Activated CD4-positive, alpha-beta memory T cell treated with anti-CD3 and anti-CD28 coated beads for 36 hours (primary cell): Measurements from ENCODE around the gene CELF1. TPM values are rescaled to one million over a fixed set of nuclear protein-coding genes. Genes with fewer than 3 reads are reported as not detected.
A peak's percentile ranks its signal among the peaks of the same experiment; 100 is the strongest.

Experiments used
- CTCF ChIA-PET: fragments of 350-600 bp; sonication (Branson Sonifier 250); formaldehyde crosslinking; loops from one replicate; lab custom pipeline; 2021; ENCODE audit warnings: antibody characterized with exemption, inconsistent platforms; lab: Charles Lee
- POLR2A ChIA-PET: fragments of 350-600 bp; sonication (Branson Sonifier 250); formaldehyde crosslinking; loops from one replicate; lab custom pipeline; 2021; ENCODE audit warnings: antibody characterized with exemption; lab: Charles Lee
- DNase-seq: peaks from one replicate; pipeline ENCODE4 v3.0.0-alpha.2; 2020
- H3K27ac Mint-ChIP-seq: one replicate; pipeline ENCODE4 v1.8.0; 2021; ENCODE audit warnings: mixed read lengths
- H3K27me3 Mint-ChIP-seq: one replicate; pipeline ENCODE4 v1.8.0; 2021; ENCODE audit warnings: mixed read lengths
- H3K36me3 Mint-ChIP-seq: one replicate; pipeline ENCODE4 v1.8.0; 2021; ENCODE audit warnings: mixed read lengths
- H3K4me1 Mint-ChIP-seq: one replicate; pipeline ENCODE4 v1.8.0; 2021; ENCODE audit warnings: low read depth, mixed read lengths
- H3K4me3 Mint-ChIP-seq: one replicate; pipeline ENCODE4 v1.8.0; 2021; ENCODE audit warnings: mild to moderate bottlenecking, mixed read lengths
- H3K9me3 Mint-ChIP-seq: one replicate; pipeline ENCODE4 v1.8.0; 2021; ENCODE audit warnings: mixed read lengths
- intact Hi-C: fragments of 100-400 bp; cut with micrococcal nuclease; formaldehyde crosslinking; loops from one replicate; pipeline ENCODE4 v1.15.1; 2023
- total RNA-seq, 2 experiments: library from RNA; stranded (reverse); gene quantifications; one replicate each; pipeline ENCODE4 v1.2.3, GENCODE V29; 2021

CELF1 gene
- total RNA-seq, 2 experiments from 2014 or later, result 103 to 115 TPM

DNA sequence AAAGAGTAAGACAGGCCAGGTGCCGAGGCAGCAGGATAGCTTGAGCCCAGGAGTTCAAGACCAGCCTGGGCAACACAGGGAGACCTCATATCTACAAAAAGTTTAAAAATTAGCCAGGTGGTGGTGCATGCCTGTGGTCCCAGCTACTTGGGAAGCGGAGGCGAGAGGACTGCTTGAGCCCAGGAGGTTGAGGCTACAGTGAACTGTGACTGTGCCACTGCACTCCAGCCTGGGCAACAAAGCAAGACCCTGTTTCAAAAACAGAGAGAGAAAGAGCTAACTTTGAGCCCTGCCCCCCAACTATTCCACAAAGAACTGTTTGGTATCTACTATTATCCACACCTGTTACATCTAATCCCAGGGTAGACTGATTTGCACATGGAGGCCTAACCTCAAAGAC is 54.8 kb downstream of the CELF1 start:
- no peak for DNase-seq
- intact Hi-C loops, result no loop called here
- POLR2A ChIA-PET, result no interaction called here
- Mint-ChIP-seq H3K9me3 (no peaks in the 10 kb centered on the region), H3K4me1 (peaks cover 32% of the 10 kb centered on the region), H3K27me3 (no peaks in the 10 kb centered on the region), H3K27ac (no peak overlapping the region), H3K4me3 (no peak overlapping the region), H3K36me3 (peaks cover 15% of the 10 kb centered on the region)
- CTCF ChIA-PET, result interaction anchor here (1.3 kb wide), 1 partner anchor 55 kb away, joined by 6 read pairs; no protein-coding TSS in a partner anchor

DNA sequence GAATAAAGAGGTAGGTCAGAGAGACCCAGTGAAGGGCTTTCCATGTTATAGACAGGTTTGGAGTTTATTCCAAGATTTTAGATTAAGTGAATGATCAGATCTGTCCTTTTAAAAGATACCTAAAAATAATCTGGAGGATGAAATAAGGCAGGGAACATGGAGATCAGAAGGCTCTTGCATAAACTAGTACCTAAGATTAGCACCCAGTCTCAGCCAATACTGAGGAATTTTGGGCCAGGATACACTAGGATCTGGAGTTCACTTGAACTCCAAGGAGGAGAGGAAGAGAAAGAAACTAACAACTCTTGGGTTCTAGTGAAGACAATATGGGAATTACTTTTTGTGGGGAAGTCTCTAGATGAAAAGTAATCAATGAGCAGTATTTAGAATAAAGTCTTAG is 56.1 kb downstream of the CELF1 start:
- peaks cover 25% of the 10 kb centered on the region for H3K4me1 Mint-ChIP-seq
- H3K27ac Mint-ChIP-seq, result no peak overlapping the region
- ChIA-PET POLR2A (no interaction called here), CTCF (no interaction called here)
- H3K9me3 Mint-ChIP-seq, result no peaks in the 10 kb centered on the region
- no peaks in the 10 kb centered on the region for H3K27me3 Mint-ChIP-seq
- intact Hi-C loops, result no loop called here
- H3K4me3 Mint-ChIP-seq, result no peak overlapping the region
- H3K36me3 Mint-ChIP-seq, result peaks cover 19% of the 10 kb centered on the region
- DNase-seq, result no peak

DNA sequence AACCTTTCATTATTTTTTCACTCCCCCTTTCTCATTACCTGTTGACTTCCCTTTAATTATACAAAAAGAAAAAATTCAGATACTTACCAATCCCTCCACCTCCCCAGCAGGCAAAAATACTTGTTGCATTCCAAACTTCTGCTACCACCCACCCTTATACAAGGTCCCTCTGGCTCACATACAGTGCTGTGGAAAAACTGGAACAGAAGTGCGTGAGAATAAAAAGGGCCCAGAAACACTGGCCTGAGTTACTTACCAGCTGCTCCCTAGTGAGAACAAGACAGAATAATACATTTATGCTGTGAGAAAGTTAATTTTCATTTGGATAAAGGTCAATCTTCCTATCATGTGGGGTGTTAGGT is 57.1 kb downstream of the CELF1 start:
- ChIA-PET CTCF (no interaction called here), POLR2A (interaction anchor here (1.6 kb wide), 1 partner anchor 13 kb away, joined by 3 read pairs; no protein-coding TSS in a partner anchor)
- Mint-ChIP-seq H3K36me3 (peaks cover 19% of the 10 kb centered on the region), H3K4me3 (no peak overlapping the region), H3K9me3 (no peaks in the 10 kb centered on the region), H3K27me3 (no peaks in the 10 kb centered on the region), H3K27ac (no peak overlapping the region), H3K4me1 (peaks cover 20% of the 10 kb centered on the region)
- DNase-seq, result no peak
- intact Hi-C loops, result no loop called here

DNA sequence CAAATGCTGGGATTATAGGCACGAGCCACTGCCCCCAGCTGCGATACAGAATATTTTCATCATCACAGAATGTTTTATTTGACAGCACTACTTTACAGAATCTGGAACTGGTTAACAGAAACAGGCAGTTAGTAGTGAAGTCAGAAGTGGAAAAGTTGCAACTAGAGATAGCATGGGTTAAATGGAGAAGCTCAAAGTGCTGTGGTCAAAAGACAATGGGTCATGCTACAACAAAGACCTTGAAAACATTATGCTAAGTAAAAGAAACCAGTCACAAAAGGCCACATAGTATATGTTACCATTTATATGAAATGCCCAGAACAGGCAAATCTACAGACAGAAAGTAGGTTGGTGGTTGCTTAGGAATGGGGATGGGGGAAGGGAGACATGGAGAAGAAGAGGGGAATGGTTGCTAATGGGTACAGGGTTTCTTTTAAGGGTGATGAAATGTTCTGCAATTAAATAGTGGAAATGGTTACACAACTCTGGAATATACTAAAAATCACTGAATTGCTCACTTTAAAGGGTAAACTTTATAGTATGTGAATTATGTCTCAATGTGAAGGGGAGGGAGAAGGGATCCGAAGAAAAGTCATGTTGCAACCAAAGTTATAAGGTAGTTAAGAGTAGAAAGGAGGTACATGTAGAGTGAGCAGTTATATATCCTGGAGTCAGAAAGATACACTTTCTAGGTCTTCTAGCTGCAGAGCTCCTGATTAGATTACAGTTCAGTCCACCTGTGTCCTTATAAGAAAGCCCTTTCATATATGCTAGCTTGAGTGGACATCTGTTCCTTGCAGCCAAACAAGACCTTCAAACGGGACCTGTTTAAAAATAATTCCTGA is 57.7 kb downstream of the CELF1 start:
- Mint-ChIP-seq H3K36me3 (peaks cover 15% of the 10 kb centered on the region), H3K4me1 (peaks cover 14% of the 10 kb centered on the region), H3K27me3 (no peaks in the 10 kb centered on the region), H3K4me3 (no peak overlapping the region), H3K27ac (no peak overlapping the region), H3K9me3 (no peaks in the 10 kb centered on the region)
- ChIA-PET POLR2A (interaction anchor here (1.6 kb wide), 1 partner anchor 14 kb away, joined by 3 read pairs; no protein-coding TSS in a partner anchor), CTCF (no interaction called here)
- no peak for DNase-seq
- intact Hi-C loops, result no loop called here

DNA sequence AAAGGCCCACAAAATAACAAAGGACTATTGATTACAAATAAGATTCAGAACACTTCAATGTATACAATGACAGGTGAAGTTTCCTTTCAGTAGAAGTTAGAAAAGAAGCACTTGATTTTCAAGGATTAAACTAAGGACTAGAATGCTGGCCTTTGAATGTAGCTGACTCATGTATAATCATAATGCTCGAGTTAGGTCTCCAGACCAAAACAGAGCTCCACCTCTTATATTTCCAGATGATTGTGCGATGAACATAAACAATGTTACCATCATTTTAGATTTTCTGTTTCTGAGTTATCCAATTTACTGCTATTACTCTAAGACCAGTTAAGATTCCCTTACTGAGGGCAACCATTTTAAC is 63.6 kb downstream of the CELF1 start:
- H3K4me3 Mint-ChIP-seq, result no peak overlapping the region
- H3K9me3 Mint-ChIP-seq, result no peaks in the 10 kb centered on the region
- intact Hi-C loops, result no loop called here
- CTCF ChIA-PET, result interaction anchor here (1.0 to 2.1 kb wide), 2 partner anchors 20 to 35 kb away, joined by 3 to 6 read pairs; no protein-coding TSS in a partner anchor
- no peak for DNase-seq
- peak overlapping the region; percentile 46 for H3K27ac Mint-ChIP-seq
- peaks cover 35% of the 10 kb centered on the region for H3K36me3 Mint-ChIP-seq
- no peaks in the 10 kb centered on the region for H3K27me3 Mint-ChIP-seq
- H3K4me1 Mint-ChIP-seq, result peaks cover 21% of the 10 kb centered on the region
- POLR2A ChIA-PET, result no interaction called here

DNA sequence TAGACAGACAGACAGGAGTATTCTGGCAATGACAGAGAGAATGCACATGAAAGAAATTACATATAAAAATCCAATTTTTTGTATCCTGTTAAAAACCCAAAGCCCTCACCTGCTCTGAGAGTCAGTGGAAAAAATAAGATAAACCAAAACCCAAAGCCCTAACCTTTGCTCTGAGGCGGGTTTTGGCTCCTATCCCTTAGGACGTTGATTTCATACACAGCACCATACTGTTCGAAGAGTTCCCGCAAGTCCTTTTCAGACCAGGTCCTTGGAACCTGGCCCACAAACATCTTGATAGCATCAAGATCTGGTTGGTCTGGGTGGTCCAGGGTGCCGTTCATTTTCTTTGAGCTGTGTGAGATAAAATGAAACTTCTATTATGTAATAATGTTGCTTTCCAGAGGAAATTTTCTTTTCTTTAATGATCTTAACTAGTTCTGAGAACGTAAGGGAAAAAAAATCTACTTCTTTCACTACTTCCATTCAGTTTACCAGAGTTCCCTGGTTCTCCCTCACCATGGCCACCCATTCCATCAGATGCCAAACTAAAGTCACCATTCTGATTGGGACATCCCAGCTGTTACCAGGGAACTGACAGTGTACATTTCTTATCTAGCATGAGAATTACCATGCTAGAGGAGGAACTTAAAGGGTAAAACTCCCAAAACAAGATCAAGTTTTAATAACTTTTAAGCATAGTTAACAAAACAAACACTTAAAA is 64.1 kb downstream of the CELF1 start:
- no peak overlapping the region for H3K4me3 Mint-ChIP-seq
- H3K4me1 Mint-ChIP-seq, result peaks cover 21% of the 10 kb centered on the region
- no peaks in the 10 kb centered on the region for H3K27me3 Mint-ChIP-seq
- H3K9me3 Mint-ChIP-seq, result no peaks in the 10 kb centered on the region
- ChIA-PET CTCF (interaction anchor here (1.0 to 2.1 kb wide), 2 partner anchors 21 to 35 kb away, joined by 3 to 6 read pairs; no protein-coding TSS in a partner anchor), POLR2A (no interaction called here)
- intact Hi-C loops, result no loop called here
- no peak for DNase-seq
- H3K27ac Mint-ChIP-seq, result peak overlapping the region; percentile 46
- H3K36me3 Mint-ChIP-seq, result peaks cover 39% of the 10 kb centered on the region

DNA sequence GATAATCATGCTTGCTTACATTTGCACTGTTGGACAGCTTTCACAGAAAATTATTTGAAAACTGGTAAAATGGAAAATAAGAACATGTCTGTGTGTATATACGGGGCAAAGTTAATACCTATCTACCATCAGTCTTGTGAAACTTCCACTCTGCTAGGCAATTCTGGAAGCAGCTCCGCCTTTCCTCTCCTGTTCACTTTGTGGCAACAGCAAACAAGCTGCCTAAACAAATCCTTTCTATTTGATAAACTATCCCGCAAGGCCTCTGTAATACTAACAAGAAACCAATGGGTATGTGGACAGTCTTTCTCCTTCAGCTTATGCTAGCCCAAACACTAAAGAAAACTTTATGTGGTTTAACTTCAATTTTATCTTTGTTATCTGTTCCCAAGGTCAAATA is 64.8 kb downstream of the CELF1 start:
- peaks cover 43% of the 10 kb centered on the region for H3K36me3 Mint-ChIP-seq
- intact Hi-C loops, result no loop called here
- no peak overlapping the region for H3K4me3 Mint-ChIP-seq
- peak overlapping the region; percentile 20 for H3K27ac Mint-ChIP-seq
- ChIA-PET POLR2A (interaction anchor here (0.5 kb wide), 1 partner anchor 9 kb away, joined by 3 read pairs; no protein-coding TSS in a partner anchor), CTCF (interaction anchor here (0.8 to 2.1 kb wide), 3 partner anchors 32 to 65 kb away, joined by 3 to 6 read pairs (median 3); partner anchors contain the start of gene CELF1)
- H3K9me3 Mint-ChIP-seq, result no peaks in the 10 kb centered on the region
- DNase-seq, result no peak
- H3K27me3 Mint-ChIP-seq, result no peaks in the 10 kb centered on the region
- H3K4me1 Mint-ChIP-seq, result peaks cover 21% of the 10 kb centered on the region

DNA sequence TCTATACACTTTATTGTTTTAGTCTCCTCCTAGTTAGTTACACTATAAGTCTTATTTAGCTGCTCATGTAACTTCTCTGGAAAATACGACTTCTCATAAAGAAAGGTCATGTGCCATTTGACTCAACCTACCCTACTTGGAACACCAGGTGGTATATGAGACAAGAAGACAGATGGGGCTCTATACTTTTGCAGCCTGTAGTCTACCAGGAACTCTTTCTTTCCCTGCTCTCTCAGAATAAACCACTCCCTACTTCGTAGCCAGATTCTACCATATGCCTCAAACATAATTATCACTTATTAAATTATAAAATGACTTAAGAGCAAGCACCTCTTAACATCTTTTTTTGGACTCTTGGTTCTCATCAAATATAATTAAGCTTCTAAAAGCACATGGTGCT is 65.5 kb downstream of the CELF1 start:
- Mint-ChIP-seq H3K36me3 (peaks cover 43% of the 10 kb centered on the region), H3K4me3 (no peak overlapping the region), H3K4me1 (peaks cover 18% of the 10 kb centered on the region), H3K9me3 (no peaks in the 10 kb centered on the region), H3K27me3 (no peaks in the 10 kb centered on the region), H3K27ac (peak overlapping the region; percentile 46)
- ChIA-PET POLR2A (no interaction called here), CTCF (interaction anchor here (0.6 to 1.0 kb wide), 2 partner anchors 66 to 68 kb away, joined by 3 read pairs; partner anchors contain the start of gene CELF1)
- intact Hi-C loops, result no loop called here
- DNase-seq, result no peak

DNA sequence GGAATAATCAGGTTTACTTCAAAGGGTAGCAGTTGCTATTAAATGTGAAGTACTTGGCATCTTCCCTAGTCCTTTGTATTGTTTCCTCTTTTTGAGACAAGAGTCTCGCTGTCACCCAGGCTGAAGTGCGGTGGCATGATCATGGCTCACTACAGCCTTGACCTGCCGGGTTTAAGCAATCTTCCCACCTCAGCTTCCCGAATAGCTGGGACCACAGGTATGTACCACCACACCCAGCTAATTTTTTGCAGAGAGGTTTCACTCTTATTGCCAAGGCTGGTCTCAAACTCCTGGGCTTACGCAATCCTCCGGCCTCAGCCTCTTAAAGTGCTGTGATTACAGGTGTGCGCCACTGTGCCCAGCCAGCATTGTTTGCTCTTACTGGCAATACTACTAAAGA is 67.8 kb downstream of the CELF1 start:
- no peak for DNase-seq
- POLR2A ChIA-PET, result no interaction called here
- H3K4me1 Mint-ChIP-seq, result peaks cover 18% of the 10 kb centered on the region
- H3K27ac Mint-ChIP-seq, result no peak overlapping the region
- intact Hi-C loops, result no loop called here
- peaks cover 57% of the 10 kb centered on the region for H3K36me3 Mint-ChIP-seq
- H3K4me3 Mint-ChIP-seq, result no peak overlapping the region
- no peaks in the 10 kb centered on the region for H3K27me3 Mint-ChIP-seq
- CTCF ChIA-PET, result no interaction called here
- no peaks in the 10 kb centered on the region for H3K9me3 Mint-ChIP-seq

DNA sequence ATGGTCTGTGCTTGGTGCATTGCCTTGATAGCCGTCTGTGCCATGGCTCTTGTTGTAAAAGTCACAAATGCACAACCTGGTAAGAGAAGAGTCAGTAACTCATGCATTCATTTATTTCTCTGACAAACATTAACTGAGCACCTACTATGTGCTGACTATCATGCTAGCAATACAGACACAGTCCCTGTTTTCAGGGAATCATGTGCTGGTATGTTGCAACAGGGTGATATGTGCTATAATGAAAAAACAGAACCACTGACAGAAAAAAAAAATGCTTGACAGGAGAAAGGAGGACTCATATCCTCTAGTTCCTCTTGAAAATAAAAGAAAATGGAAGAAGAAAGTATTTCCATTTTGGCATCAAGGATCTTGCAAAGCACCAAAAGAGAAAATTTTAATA is 69.5 kb downstream of the CELF1 start:
- no peak overlapping the region for H3K27ac Mint-ChIP-seq
- peaks cover 10% of the 10 kb centered on the region for H3K4me1 Mint-ChIP-seq
- intact Hi-C loops, result no loop called here
- H3K27me3 Mint-ChIP-seq, result no peaks in the 10 kb centered on the region
- no peaks in the 10 kb centered on the region for H3K9me3 Mint-ChIP-seq
- no peak overlapping the region for H3K4me3 Mint-ChIP-seq
- CTCF ChIA-PET, result no interaction called here
- no peak for DNase-seq
- H3K36me3 Mint-ChIP-seq, result peaks cover 68% of the 10 kb centered on the region
- POLR2A ChIA-PET, result no interaction called here

DNA sequence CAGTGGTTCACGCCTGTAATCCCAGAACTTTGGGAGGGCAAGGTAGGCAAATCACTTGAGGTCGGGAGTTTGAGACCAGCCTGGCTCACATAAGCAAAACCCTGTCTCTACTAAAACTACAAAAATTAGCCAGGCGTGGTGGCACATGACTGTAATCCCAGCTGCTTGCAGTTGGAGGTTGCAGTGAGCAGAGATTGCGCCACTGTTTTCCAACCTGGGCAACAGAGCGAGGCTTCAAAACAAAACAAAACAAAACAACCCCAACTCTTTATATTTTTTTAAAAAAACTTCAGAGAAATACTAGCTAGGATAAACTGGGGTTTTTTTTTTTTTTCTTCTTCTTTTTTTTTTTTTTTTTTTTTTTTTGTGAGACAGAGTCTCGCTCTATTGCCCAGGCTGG is 72.2 kb downstream of the CELF1 start:
- ChIA-PET POLR2A (no interaction called here), CTCF (no interaction called here)
- intact Hi-C loops, result no loop called here
- Mint-ChIP-seq H3K36me3 (peaks cover 65% of the 10 kb centered on the region), H3K4me1 (peaks cover 17% of the 10 kb centered on the region), H3K9me3 (no peaks in the 10 kb centered on the region), H3K27ac (no peak overlapping the region), H3K4me3 (no peak overlapping the region), H3K27me3 (no peaks in the 10 kb centered on the region)
- no peak for DNase-seq

DNA sequence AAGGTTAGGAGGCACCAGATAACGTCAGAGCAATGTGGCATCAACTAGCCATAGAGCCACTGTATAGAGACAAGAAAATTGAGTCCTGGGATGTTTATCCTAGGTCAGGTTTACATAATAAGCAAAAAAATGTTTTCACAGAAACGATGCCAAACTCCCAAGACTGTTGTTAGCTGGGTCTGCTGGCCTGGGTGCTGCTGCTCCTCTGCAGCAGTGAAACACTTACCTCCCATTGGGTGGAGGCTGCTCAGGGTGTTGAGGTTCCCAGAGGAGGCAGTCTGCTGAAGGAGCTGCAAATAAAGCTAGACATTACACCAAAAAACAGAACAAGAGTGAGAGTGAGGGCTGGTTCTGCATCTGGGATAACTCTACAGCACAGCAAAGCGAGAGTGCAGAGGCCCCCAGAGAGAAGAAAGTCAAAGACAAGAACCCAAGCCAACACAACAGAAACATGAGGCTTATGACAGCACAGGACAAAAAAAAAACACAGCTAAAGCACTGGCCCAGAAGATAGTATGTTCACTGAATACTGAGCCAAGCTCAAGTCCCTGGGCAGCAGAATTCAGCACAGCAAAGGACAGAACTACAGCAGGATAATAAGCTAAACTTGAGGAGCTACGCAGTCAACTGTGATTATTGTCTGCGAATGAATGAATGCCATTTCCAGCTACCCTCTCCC is 74.1 kb downstream of the CELF1 start:
- intact Hi-C loops, result no loop called here
- POLR2A ChIA-PET, result interaction anchor here (0.5 kb wide), 1 partner anchor 9 kb away, joined by 3 read pairs; no protein-coding TSS in a partner anchor
- Mint-ChIP-seq H3K9me3 (no peaks in the 10 kb centered on the region), H3K27ac (no peak overlapping the region), H3K4me1 (peaks cover 17% of the 10 kb centered on the region), H3K4me3 (no peak overlapping the region), H3K36me3 (peaks cover 65% of the 10 kb centered on the region), H3K27me3 (no peaks in the 10 kb centered on the region)
- DNase-seq, result no peak
- CTCF ChIA-PET, result interaction anchor here (0.6 to 1.0 kb wide), 2 partner anchors 37 to 73 kb away, joined by 3 to 4 read pairs; no protein-coding TSS in a partner anchor
